ENCODE measurements around the gene TPP1. TPM values are rescaled to one million over a fixed set of nuclear protein-coding genes. Genes with fewer than 3 reads are reported as not detected.

Gene TPP1
- total RNA-seq, 4 donors from 2014 or later: 15.4 to 34.9 (median 27.8) TPM

DNA sequence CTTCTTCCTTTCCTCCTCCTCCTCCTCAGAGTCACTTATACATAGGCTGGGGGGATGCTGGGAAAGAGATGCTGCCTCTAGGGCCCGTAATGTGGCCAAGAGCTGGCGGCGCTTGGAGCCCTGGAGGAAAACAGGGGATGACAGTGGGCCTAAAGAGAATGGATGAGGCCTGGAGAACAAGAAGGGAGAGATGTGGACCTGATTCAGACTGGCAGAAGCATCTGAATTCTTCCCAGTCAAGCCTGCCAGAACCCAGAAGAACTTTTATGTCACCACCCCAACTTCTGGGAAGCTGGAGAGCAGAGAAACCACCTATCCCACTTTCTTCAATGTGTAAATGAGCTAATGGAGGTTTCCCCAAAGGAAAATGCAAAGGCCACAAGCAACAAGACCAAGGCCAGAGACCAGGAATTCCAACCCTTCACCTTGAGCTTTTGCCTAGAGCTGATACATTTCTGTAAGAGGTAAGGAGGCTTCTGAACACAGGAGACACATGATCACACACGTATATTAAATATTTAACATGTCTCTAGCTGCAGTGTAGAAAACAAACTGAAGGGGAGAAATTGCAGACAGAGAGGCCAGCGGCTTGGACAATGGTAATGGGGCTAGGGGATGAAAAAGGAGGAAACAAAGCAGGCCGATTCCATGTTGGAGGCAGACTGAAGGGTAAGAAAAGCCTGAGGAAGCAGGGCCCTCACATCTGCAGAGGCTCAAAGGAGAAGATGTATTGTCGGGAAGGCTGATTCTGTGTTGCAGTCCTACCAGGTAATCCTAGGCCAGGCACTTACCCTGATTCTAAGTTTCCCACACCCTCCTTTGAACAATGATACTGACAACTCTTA is 16.9 kb downstream of the TPP1 start:
- H3K27me3 ChIP-seq: no peaks in the 10 kb centered on the region
- H3K4me3 ChIP-seq: peak overlapping the region; percentile 81 to 92 (median 86)
- no peak for DNase-seq
- WGBS, 2 donors: 15 to 44% methylated on average over 4 to 7 of the region's 7 CpGs
- peaks cover 22 to 70% (median 44%) of the 10 kb centered on the region in 3 donors for H3K4me1 ChIP-seq
- intact Hi-C loops (cut with DNase I): loop anchor here (5.0 kb wide), 1 partner anchor 80 kb away; the partner anchor contains the start of gene MRPL17
- TF ChIP-seq, protein P1, sequence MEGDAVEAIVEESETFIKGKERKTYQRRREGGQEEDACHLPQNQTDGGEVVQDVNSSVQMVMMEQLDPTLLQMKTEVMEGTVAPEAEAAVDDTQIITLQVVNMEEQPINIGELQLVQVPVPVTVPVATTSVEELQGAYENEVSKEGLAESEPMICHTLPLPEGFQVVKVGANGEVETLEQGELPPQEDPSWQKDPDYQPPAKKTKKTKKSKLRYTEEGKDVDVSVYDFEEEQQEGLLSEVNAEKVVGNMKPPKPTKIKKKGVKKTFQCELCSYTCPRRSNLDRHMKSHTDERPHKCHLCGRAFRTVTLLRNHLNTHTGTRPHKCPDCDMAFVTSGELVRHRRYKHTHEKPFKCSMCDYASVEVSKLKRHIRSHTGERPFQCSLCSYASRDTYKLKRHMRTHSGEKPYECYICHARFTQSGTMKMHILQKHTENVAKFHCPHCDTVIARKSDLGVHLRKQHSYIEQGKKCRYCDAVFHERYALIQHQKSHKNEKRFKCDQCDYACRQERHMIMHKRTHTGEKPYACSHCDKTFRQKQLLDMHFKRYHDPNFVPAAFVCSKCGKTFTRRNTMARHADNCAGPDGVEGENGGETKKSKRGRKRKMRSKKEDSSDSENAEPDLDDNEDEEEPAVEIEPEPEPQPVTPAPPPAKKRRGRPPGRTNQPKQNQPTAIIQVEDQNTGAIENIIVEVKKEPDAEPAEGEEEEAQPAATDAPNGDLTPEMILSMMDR (IDR thresholded peaks at IDR 0.05): no peak
- no peak for TF ChIP-seq POLR2A (IDR thresholded peaks at IDR 0.05)
- H3K36me3 ChIP-seq: peaks cover 9 to 48% (median 20%) of the 10 kb centered on the region in 3 donors
- H3K27ac ChIP-seq: peak overlapping the region; percentile 4 to 99 (median 92)
- H3K9me3 ChIP-seq: no peaks in the 10 kb centered on the region

DNA sequence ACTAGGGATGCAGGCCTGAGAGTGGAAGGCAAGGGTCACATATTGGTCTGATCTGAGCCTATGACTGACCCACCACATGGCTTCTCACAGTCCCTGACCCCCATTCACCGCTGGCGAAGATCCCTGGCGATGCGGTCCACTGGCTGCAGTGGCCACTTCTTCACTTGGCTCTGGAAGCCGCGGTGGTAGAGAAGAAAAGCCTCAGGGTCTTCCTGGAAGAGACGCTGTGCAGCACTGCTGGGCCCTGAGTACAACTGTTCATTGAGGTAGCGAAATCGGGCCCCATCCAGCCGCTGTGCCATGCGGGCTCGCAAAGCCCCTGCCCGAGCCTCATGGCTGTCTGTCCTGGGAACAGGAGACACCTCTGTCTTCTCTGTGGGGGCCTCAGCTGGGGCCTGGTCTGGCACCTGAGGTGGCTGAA is 18.2 kb downstream of the TPP1 start:
- intact Hi-C loops (cut with DNase I): loop anchor here (5.0 kb wide), 1 partner anchor 81 kb away; the partner anchor contains the start of gene MRPL17
- Histone ChIP-seq H3K4me3 (no peak overlapping the region), H3K27ac (no peak overlapping the region), H3K9me3 (no peaks in the 10 kb centered on the region), H3K4me1 (peaks cover 16 to 69% (median 34%) of the 10 kb centered on the region in 3 donors), H3K36me3 (peaks cover 9 to 60% (median 20%) of the 10 kb centered on the region in 3 donors), H3K27me3 (no peaks in the 10 kb centered on the region)
- TF ChIP-seq, protein P1 (IDR thresholded peaks at IDR 0.05): no peak
- no peak for TF ChIP-seq POLR2A (IDR thresholded peaks at IDR 0.05)
- WGBS, 2 donors: 92 to 100% methylated on average over 5 to 11 of the region's 13 CpGs
- no peak for DNase-seq

DNA sequence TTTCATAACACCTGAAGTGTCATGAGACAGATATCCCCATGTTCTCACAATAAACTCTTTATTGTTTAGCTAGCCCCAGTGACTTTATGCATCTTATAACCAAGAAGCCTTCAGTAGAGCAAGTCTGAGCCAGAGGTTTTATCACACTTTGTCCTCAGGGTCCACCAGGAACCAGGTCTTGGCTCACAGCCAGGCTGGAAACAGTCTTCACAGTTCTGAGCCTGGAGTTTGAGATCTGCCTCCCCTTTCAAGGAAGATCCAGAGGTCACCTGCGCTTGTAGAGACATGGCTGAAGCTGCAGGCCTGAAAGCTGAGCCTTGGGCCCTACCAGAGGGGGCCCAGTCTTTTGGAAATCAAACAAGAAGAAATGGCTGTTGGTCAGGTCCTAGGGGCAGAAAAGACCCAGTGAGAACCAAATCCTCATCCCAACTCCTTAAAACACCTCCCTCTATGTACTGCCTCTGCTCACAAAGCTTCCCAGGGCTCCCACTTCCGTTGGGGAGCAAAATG is 19.3 kb downstream of the TPP1 start:
- Histone ChIP-seq H3K4me1 (peaks cover 16 to 63% (median 26%) of the 10 kb centered on the region in 3 donors), H3K9me3 (no peaks in the 10 kb centered on the region), H3K27ac (no peak overlapping the region), H3K4me3 (no peak overlapping the region), H3K36me3 (peaks cover 9 to 72% (median 23%) of the 10 kb centered on the region in 3 donors), H3K27me3 (no peaks in the 10 kb centered on the region)
- TF ChIP-seq, protein P1 (IDR thresholded peaks at IDR 0.05): no peak
- TF ChIP-seq POLR2A (IDR thresholded peaks at IDR 0.05): no peak
- no peak for DNase-seq
- intact Hi-C loops (cut with DNase I): loop anchor here (5.0 kb wide), 1 partner anchor 82 kb away; the partner anchor contains the start of gene MRPL17
- WGBS, 2 donors: 64 to 83% methylated on average over 1 to 2 of the region's 2 CpGs

DNA sequence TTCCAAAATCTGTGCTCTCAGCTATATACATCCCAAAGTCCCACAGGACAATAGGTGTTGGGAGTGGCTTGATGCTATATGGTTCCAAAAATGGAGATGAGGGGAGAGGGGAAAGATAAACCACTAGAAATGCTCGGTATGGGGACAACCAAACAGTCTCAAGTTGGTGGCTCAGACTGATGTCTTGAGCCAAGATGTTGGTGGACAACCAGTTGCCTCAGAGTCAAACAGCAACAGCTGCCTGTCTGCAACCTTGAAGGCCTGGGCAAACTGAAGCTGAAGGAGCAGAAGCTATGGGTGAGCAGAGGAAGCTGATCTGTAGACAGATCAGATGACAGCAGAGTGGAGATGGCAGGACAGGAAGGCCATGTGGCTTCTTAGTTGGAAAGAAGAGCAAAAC is 19.8 kb downstream of the TPP1 start:
- no peaks in the 10 kb centered on the region for H3K9me3 ChIP-seq
- H3K27me3 ChIP-seq: no peaks in the 10 kb centered on the region
- intact Hi-C loops (cut with DNase I): no loop called here
- peaks cover 9 to 76% (median 23%) of the 10 kb centered on the region in 3 donors for H3K36me3 ChIP-seq
- no peak overlapping the region for H3K4me3 ChIP-seq
- no peak for TF ChIP-seq POLR2A (IDR thresholded peaks at IDR 0.05)
- TF ChIP-seq, protein P1 (IDR thresholded peaks at IDR 0.05): no peak
- H3K4me1 ChIP-seq: peaks cover 16 to 58% (median 21%) of the 10 kb centered on the region in 3 donors
- 63 to 88% methylated on average over 1 of the region's 1 CpG for WGBS, 2 donors
- no peak for DNase-seq
- H3K27ac ChIP-seq: no peak overlapping the region

DNA sequence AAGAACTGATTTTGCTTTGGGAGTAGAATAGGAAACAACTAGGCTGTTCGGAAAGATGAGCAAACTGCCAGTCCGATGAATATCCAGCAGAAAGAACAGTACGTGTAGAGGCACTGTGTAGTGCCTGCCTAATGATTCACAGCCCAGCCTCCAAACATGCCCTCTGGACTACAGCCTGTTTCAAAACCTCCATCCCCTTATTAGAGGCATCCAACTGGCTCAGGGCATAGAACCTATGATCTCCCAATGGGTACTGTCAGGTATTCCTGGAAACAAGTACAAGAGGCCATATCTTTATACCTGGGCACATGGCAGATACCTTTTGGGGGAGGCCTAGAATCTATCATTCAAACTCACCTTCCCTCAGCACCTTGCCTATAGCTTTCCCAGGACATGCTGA is 20.7 kb downstream of the TPP1 start:
- Histone ChIP-seq H3K4me3 (no peak overlapping the region), H3K9me3 (no peaks in the 10 kb centered on the region), H3K27me3 (no peaks in the 10 kb centered on the region), H3K36me3 (peaks cover 9 to 83% (median 23%) of the 10 kb centered on the region in 3 donors), H3K4me1 (peaks cover 16 to 55% (median 21%) of the 10 kb centered on the region in 3 donors), H3K27ac (peak overlapping the region in 2 of 4 donors; percentile 37 to 62)
- 42 to 76% methylated on average over 3 of the region's 3 CpGs for WGBS, 2 donors
- DNase-seq: no peak
- no peak for TF ChIP-seq POLR2A (IDR thresholded peaks at IDR 0.05)
- intact Hi-C loops (cut with DNase I): no loop called here
